Psoas muscle (tissue), 8 donors: ENCODE data around the gene GYPC. TPM values are rescaled to one million over a fixed set of nuclear protein-coding genes. Genes with fewer than 3 reads are reported as not detected.

ENCODE experiments used
- ATAC-seq, 4 donors: fragments of 200-7000 bp; cut with Tn5 transposase; one replicate each; pipeline ENCODE4 v1.9.1; 2020; ENCODE audit warnings: moderate library complexity in 3 of 4, mild to moderate bottlenecking in 2 of 4
- DNase-seq, 2 donors: peaks; one replicate each; pipeline ENCODE4 v3.0.0-alpha.2; 2020
- H3K27ac ChIP-seq: fragments of 200-600 bp; one replicate; pipeline ENCODE4 v1.8.0; 2022
- H3K27me3 ChIP-seq, 3 donors: fragments of 200-600 bp in 1 of 3; one replicate each; pipeline versions ENCODE4 v1.6.1 to v1.8.0; 2013 to 2022; ENCODE audit warnings: low read length in 2 of 3, mild to moderate bottlenecking in 2 of 3, moderate library complexity in 1 of 3; ENCODE audit not compliant: insufficient read depth in 3 of 3
- H3K36me3 ChIP-seq, 2 donors: fragments of 200-600 bp in 1 of 2; one replicate each; pipeline versions ENCODE4 v1.6.1 to v1.8.0; 2013 to 2022; ENCODE audit warnings: low read depth in 1 of 2, mild to moderate bottlenecking in 1 of 2, moderate library complexity in 1 of 2; ENCODE audit not compliant: insufficient read depth in 1 of 2
- H3K4me1 ChIP-seq: fragments of 200-600 bp; one replicate; pipeline ENCODE4 v1.8.0; 2022
- H3K4me3 ChIP-seq: fragments of 200-600 bp; one replicate; pipeline ENCODE4 v1.8.0; 2022; ENCODE audit warnings: mild to moderate bottlenecking
- H3K9me3 ChIP-seq: fragments of 200-600 bp; one replicate; pipeline ENCODE4 v1.8.0; 2022
- CTCF ChIP-seq: fragments of 200-600 bp; IDR thresholded peaks from one replicate; pipeline ENCODE4 v1.8.0; 2022; ENCODE audit warnings: antibody characterized with exemption
- WGBS, 3 donors: extraction: QIAGEN DNeasy Blood & Tissue Kit; methylation state at CpG; one replicate each; pipeline versions ENCODE4 v1.1.6 to v1.1.7; 2013; 5-methylcytosine and 5-hydroxymethylcytosine counted together
- intact Hi-C, 2 donors: fragments of 100-400 bp; cut with DNase I; formaldehyde crosslinking; loops; one replicate each; pipeline versions ENCODE4 v1.11.0 to v1.14.2; 2022
- polyA plus RNA-seq, 3 donors: library from polyadenylated mRNA; stranded (reverse); fragments of 200-250 nt; gene quantifications; one replicate each; pipeline ENCODE4 v1.2.3, GENCODE V29; 2013
- total RNA-seq, 4 donors: library from RNA; stranded (reverse); fragmentation: NEBNext Ultra II Directional in 2 of 4; extraction: Animal tissue kit (Norgen Biotek cat#: 25700) in 2 of 4; gene quantifications; one replicate each; pipeline versions ENCODE4 v1.2.1 to v1.2.4, GENCODE V29; 2021 to 2023
- donor health status: healthy with polysubstance abuse.
- donor health status: DM: no; HTN: no; CAD: no; lungs with moderate emphysema.
- donor health status: Bipolar disorder and iron deficiency.
- donor health status: healthy.
- donor health status: DM: yes; HTN: yes; CAD: no.
- donor health status: DM: no; HTN: no; CAD: no.
- donor health status: DM: no; HTN: no; CAD: no.
- donor health status: DM: yes; HTN: yes; CAD: no.

The GYPC gene
- total and polyA plus RNA-seq, 7 donors, result 53.4 to 144 (median 92.7) TPM

GRCh38 chr2:126642031-126642430 is 13.9 kb upstream of the GYPC start:
- no peak for DNase-seq
- Histone ChIP-seq H3K4me3 (no peak overlapping the region), H3K27me3 (no peaks in the 10 kb centered on the region), H3K4me1 (no peaks in the 10 kb centered on the region), H3K9me3 (no peaks in the 10 kb centered on the region), H3K27ac (no peak overlapping the region), H3K36me3 (no peaks in the 10 kb centered on the region)
- intact Hi-C loops, result loop anchor here (5.0 to 10.0 kb wide), 3 partner anchors 133 to 330 kb away; no protein-coding TSS in a partner anchor
- TF ChIP-seq CTCF, result no peak
- WGBS, 3 donors, result 71 to 87% (median 85%) methylated on average over 4 of the region's 4 CpGs
- ATAC-seq, result no peak

- no peaks in the 10 kb centered on the region for H3K4me1 ChIP-seq
- H3K9me3 ChIP-seq, result no peaks in the 10 kb centered on the region
- peak; percentile 99 to 100 (median 100) for ATAC-seq
- TF ChIP-seq CTCF, result peak; percentile 44
- intact Hi-C loops, result loop anchor here (5.0 to 10.0 kb wide), 3 partner anchors 131 to 329 kb away; no protein-coding TSS in a partner anchor
- 18 to 26% (median 23%) methylated on average over 6 of the region's 6 CpGs for WGBS, 3 donors
- no peak overlapping the region for H3K27ac ChIP-seq
- H3K27me3 ChIP-seq, result no peaks in the 10 kb centered on the region
- no peak overlapping the region for H3K4me3 ChIP-seq
- peak; percentile 50 to 89 for DNase-seq
- H3K36me3 ChIP-seq, result no peaks in the 10 kb centered on the region
These were observed 12.5 kb upstream of the GYPC start for GRCh38 chr2:126643431-126643830.

- no peaks in the 10 kb centered on the region for H3K9me3 ChIP-seq
- TF ChIP-seq CTCF, result no peak
- ATAC-seq (no peak), DNase-seq (no peak)
- intact Hi-C loops, result loop anchor here (5.0 to 10.0 kb wide), 3 partner anchors 131 to 328 kb away; no protein-coding TSS in a partner anchor
- no peak overlapping the region for H3K27ac ChIP-seq
- no peaks in the 10 kb centered on the region for H3K4me1 ChIP-seq
- 72 to 86% (median 81%) methylated on average over 3 of the region's 3 CpGs for WGBS, 3 donors
- no peak overlapping the region for H3K4me3 ChIP-seq
- H3K27me3 ChIP-seq, result no peaks in the 10 kb centered on the region
- no peaks in the 10 kb centered on the region for H3K36me3 ChIP-seq
These were observed 12.0 kb upstream of the GYPC start for GRCh38 chr2:126643972-126644371.

- H3K4me3 ChIP-seq, result no peak overlapping the region
- intact Hi-C loops, result loop anchor here (5.0 to 10.0 kb wide), 3 partner anchors 130 to 328 kb away; no protein-coding TSS in a partner anchor
- H3K27ac ChIP-seq, result no peak overlapping the region
- H3K9me3 ChIP-seq, result no peaks in the 10 kb centered on the region
- WGBS, 3 donors, result 41 to 54% (median 45%) methylated on average over 2 of the region's 2 CpGs
- no peak for DNase-seq
- no peak for ATAC-seq
- no peaks in the 10 kb centered on the region for H3K36me3 ChIP-seq
- H3K4me1 ChIP-seq, result no peaks in the 10 kb centered on the region
- H3K27me3 ChIP-seq, result no peaks in the 10 kb centered on the region
- no peak for TF ChIP-seq CTCF
These were observed 11.2 kb upstream of the GYPC start for GRCh38 chr2:126644630-126645191.

- Histone ChIP-seq H3K27me3 (no peaks in the 10 kb centered on the region), H3K4me1 (no peaks in the 10 kb centered on the region), H3K36me3 (no peaks in the 10 kb centered on the region), H3K4me3 (no peak overlapping the region), H3K27ac (no peak overlapping the region), H3K9me3 (no peaks in the 10 kb centered on the region)
- no peak for ATAC-seq
- no peak for DNase-seq
- intact Hi-C loops, result loop anchor here in 1 of 2 donors (10.0 kb wide), 1 partner anchor 130 kb away; no protein-coding TSS in a partner anchor
- WGBS, 3 donors, result 94 to 97% (median 95%) methylated on average over 1 of the region's 1 CpG
- no peak for TF ChIP-seq CTCF
These were observed 10.7 kb upstream of the GYPC start for GRCh38 chr2:126645211-126645618.
